Middle frontal gyrus (tissue), 1 donor: ENCODE results near the gene POLD3.

Experiments
- DNase-seq: peaks from one replicate; pipeline ENCODE4 v3.0.0-alpha.2; 2015; ENCODE audit warnings: low spot score; ENCODE audit errors: extremely low spot score

Gene POLD3

GRCh38 chr11:74672332-74672955 is 80.1 kb downstream of the POLD3 start:
- no peak for DNase-seq

DNA sequence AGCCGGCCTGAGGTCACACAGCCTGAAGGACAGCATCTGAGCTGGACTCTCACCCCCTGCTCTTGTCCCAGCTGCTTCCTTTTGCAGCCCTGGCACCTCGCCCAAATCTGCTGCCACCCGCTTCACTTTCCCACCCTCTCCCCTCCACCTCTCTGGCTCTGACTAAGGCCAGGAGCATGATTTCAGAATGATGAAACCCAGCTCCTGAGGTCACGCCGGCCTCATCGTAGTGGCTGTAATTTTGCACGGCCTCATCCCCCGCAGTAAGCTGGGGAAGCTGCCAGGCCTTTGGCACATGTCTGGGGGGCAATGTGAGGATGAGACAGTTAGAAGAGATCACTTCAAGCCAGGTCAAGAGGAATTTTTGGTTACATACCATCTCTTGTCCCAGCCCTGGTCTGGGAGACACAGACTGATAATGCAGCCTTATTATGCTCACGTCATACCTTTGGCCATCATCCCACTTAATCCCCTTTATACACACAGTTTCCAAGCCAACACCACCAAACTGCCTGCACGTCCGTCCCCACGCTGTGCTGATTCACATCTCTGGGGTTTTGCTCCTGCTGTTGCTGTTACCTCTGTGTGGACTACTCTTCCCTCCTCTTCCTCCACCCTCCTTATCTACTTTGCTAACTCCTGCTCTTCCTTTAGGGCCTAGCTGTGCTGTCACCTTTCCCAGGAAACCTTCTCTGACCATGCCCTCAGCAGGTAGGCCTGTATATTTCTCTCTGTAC is 80.7 kb downstream of the POLD3 start:
- DNase-seq, result no peak

DNA sequence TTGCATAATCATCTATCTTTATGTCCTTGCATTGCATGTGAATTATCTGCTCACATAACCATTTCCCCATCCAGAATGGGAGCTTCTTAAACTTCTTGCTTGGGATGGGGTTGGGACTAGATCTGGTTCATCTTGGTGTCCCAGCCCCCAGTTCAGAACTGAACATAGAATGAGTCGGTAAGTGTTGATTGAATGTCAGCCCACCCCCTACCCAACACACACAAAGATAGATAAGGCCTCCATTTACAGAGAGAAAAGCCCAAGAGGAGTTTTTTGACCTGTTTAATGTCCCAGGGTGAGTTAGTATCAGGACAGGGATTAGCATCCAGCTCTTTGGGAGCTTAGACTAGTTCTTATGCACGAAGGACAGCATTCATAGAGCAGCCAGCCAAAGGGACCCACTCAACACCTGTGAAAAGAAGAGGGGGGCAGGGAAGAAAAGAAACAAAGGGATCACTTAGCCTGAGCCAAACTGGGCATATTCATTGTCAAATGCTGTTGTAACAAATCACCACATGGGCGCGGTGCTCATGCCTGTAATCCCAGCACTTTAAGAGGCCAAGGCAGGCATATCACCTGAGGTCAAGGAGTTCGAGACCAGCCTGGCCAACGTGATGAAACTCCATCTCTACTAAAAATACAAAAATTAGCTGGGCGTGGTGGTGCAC is 81.4 kb downstream of the POLD3 start:
- peak; percentile 68 for DNase-seq

- DNase-seq, result no peak
Observed at GRCh38 chr11:74675761-74676160, 83.4 kb downstream of the POLD3 start.

DNA sequence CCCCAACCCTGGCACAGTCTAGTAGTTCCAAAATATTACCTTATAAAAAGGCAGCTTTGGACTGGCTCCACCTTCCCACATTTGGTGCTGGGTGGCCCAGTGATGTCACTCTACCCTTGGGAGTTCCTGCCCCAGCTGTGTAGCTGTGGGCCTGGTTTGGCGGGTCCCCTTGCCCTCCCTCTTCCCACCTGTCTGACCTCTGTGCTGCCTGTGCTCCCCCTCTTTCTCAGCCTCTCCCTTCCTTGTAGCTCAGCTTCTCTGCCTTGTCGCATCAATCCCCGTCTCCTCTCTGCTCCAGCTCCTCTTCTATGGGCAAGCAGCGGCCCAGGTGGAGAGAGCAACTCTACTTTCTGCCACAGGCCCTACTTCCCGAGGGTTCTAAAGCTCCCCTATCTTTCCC is 84.2 kb downstream of the POLD3 start:
- DNase-seq, result no peak

GRCh38 chr11:74677131-74677530 is 84.7 kb downstream of the POLD3 start:
- no peak for DNase-seq

- no peak for DNase-seq
Observed at GRCh38 chr11:74678041-74678440, 85.7 kb downstream of the POLD3 start.

DNA sequence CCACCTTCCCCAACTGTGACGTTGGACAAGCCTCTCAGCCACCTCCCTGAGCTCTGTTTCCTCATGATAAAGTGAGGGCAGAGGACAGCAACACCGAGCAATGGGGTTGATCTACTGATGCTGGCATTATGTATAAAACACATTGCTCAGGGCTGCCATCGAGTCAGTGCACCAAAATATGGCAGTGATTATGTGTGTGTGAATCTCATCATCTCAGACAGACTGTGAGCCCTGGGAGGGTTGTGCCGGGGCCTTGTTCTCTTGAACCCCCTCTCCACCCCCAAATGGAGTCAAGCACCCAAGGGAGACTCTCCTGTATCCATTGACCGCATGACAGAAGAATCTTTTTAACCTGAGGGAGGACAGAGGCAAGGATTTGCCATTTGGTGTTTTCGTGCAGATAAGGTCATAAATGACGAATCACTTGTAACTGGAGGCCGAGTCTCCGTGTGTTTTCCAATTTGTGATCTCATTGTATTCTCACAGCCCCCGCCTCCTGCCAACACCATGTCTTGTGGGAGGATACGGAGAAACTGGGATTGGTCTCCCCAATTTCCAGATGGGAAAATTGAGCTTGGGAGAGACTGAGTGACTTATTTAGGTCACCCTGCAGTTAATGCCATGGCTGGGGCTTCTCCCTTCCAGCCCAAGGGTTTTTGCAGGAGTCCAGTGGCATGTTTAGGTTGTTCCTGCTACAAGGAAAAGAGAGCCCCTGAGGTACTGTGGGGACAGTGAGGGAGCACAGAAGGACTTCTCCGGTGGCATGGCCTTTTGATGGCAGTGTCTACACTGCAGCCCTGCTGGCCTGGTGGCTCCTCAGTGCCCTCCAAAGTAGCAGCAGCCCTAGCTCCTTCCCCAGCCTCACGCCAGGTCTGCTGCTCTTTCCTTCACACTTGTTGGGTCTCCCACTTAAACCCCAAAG is 86.5 kb downstream of the POLD3 start:
- DNase-seq, result no peak

GRCh38 chr11:74679513-74679865 is 87.1 kb downstream of the POLD3 start:
- DNase-seq, result no peak

DNA sequence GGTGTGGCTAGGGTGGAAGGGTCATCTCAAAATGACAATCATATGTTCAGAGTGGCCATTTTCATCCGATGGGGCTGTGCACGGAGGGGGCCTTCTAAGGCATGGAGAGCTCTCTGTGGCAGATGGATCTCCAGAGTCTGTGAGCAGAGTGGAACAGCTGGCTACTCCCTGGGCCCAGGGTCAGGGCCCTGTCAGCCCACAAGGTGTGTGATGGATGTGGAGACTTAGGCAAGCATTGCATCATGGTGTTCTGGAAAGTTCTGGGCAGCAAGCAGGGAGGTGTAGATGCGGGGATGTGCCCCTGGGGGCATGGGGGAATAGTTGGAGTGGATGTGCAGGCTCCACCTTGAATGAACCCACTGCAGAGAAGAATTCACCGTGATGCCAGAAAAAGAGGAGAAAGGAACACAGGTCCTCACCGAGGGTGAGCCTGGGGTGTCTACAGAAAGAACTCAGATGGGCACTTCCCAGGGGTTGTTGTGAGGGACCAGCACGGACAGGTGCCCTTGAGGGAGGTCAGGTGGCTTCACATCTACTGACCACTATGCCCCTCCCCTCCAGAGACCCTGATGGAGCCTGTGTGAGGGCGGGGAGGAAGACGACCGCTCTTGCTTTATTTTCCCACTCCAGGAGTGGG is 87.8 kb downstream of the POLD3 start:
- no peak for DNase-seq

DNA sequence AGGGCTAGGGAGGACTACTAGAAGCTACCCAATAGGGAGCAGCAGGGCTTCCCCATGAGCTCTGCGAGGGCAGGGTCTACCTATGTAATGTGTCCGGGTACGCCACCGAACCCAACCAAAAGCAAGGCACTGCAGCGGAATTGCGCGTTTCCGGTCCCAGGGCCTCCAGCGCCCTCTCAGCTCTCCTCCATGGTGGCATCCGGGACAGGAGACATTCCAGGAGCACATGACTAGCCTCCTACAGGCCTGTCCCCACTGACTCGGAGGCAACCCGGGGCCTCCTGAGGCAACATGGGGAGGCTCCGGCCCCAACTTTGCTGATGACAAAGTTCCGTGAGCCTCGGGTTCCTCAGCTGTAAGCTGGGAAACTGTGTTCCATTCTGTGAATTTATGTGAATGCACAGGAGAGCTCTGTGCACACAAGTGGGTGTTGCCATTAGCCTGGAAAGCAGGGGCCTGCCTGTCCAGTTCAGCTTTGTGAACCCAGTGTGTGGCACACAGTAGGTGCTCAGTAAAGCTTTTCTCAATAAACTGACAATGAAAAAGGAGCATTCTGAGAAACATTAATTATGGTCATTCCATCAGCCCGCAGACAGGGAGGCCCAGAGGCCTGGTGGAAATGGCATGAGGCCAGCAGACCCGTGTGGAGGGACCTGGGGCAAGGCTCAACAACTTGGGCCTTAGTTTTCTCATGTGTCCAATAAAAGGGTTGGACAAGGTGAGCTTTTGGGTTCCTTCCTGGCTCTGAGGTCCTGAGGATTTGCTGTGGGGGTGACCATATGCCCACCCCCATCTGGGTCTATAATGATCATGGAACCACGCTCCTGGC is 88.5 kb downstream of the POLD3 start:
- no peak for DNase-seq

GRCh38 chr11:74681686-74682651 is 89.6 kb downstream of the POLD3 start:
- DNase-seq, result no peak

DNA sequence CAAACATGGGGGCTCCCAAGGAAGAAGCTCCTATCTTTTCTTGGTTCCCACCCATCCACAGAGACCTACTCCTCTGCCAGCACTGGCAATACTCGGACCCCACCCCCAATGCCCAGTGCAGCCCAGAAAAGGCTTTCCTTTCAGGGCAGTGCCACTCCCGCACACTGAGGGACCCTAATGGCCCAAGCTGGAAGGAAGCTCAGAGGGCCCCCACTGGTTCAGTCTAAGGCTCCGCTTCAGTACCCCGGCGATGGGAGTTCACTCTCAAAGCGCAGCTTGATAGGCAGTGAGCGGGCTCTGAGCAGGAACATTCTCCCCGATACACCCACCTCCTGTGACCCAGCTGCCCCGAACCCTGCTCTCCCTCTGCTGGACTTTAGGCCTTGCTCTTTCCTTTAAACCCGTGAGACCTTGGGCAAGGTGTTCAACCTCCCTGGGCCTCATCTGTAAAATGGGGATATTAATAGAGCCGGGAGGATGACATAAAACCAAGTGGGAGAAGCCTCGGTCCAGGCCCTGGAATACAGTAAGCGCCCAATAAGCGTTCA is 90.4 kb downstream of the POLD3 start:
- DNase-seq, result no peak

- DNase-seq, result peak; percentile 63
Observed at GRCh38 chr11:74683279-74683871, 91.0 kb downstream of the POLD3 start.

DNA sequence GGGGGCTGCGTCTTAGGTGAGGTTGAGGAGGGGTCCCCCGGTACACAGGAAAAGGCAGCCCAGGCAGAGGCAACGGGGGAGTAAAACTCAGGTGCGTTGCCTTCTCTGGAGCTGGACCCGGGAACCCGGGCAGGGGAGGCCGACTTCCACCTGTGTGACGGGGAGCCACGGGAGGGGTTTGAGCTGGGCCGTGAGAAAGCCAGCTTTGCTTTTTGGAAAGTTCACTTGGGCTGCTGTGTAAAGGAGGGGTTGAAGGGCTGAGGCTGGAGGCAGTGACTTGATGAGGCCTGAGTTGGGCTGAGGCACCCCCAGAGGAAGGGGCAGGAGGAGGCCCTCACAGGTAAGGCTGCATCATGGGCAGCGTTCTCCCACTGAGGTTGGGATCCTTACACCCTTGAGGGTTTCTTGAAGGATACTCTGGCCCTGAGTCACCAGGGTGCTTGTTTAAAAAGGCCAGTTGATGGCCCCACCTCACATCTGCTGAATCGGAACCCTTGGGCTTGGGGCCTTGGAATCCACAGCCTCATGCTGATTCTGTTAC is 91.6 kb downstream of the POLD3 start:
- DNase-seq, result no peak

DNA sequence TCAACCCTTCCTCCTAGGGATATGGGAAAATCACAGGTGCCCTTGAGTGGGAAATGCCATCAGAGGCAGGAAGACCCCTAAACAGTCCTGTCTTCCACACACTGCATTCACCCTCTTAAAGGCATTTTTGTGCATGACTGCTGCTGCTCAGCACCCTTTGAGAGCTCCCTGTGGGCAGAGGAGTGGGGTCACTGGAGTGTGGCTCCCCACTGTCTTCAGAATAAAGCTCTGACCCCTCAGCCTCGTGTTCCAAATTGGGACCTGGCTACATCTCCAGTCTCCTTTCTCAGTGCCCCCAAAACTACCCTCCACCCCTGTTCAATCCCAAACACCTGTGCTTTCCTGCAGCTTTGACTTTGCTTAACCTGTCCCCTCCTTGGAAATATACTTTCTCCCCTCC is 92.3 kb downstream of the POLD3 start:
- DNase-seq, result no peak

DNA sequence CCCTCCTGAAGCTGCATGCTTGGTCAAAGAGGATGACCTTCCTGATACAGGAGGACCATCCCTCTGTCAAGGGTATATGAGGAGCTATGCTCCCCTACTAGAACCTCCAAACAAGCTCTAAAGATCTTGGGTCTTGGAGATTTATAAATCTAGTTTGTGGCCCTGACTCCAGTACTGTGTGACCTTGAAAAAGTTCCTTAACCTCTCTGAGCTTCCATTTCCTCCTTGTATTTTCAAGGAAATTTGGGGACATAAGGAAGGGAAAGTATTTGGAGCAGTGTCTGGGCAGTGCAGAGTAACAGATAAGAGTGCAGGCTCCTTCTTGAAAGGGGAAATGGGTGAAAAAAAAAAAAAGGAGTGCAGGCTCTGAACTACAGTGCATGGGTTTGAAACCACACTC is 93.0 kb downstream of the POLD3 start:
- no peak for DNase-seq

- DNase-seq, result no peak
Observed at GRCh38 chr11:74685905-74686304, 93.5 kb downstream of the POLD3 start.
